ENCODE data around the gene PIGM.

GRCh38 chr1:159999204-159999603 is 32.6 kb downstream of the PIGM start:
- TF ChIP-seq, protein P1, sequence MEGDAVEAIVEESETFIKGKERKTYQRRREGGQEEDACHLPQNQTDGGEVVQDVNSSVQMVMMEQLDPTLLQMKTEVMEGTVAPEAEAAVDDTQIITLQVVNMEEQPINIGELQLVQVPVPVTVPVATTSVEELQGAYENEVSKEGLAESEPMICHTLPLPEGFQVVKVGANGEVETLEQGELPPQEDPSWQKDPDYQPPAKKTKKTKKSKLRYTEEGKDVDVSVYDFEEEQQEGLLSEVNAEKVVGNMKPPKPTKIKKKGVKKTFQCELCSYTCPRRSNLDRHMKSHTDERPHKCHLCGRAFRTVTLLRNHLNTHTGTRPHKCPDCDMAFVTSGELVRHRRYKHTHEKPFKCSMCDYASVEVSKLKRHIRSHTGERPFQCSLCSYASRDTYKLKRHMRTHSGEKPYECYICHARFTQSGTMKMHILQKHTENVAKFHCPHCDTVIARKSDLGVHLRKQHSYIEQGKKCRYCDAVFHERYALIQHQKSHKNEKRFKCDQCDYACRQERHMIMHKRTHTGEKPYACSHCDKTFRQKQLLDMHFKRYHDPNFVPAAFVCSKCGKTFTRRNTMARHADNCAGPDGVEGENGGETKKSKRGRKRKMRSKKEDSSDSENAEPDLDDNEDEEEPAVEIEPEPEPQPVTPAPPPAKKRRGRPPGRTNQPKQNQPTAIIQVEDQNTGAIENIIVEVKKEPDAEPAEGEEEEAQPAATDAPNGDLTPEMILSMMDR (IDR thresholded peaks at IDR 0.05): no peak
- no peak for TF ChIP-seq POLR2A (IDR thresholded peaks at IDR 0.05)
